HepG2 (cell line): Measurements from ENCODE around the gene RRP12. TPM values are rescaled to one million over a fixed set of nuclear protein-coding genes. Genes with fewer than 3 reads are reported as not detected.
A peak's percentile ranks its signal among the peaks of the same experiment; 100 is the strongest.

Source experiments
- ATAD3A ChIP-seq: sonication (generic); formaldehyde crosslinking; IDR thresholded peaks from 2 replicates; pipeline ENCODE4 v1.4.0; 2020; ENCODE audit warnings: missing genetic modification reagents
- CBX2 ChIP-seq, 2 experiments: fragments of 200-600 bp in 1 of 2; sonication (generic); formaldehyde crosslinking in 1 of 2; IDR thresholded peaks; 2 replicates each; pipeline versions ENCODE4 v1.7.0 to v1.8.1; 2018 to 2022; ENCODE audit warnings: low read depth in 2 of 2, low read length in 1 of 2, mild to moderate bottlenecking in 1 of 2, missing genetic modification reagents in 1 of 2
- CHCHD3 ChIP-seq: sonication (generic); formaldehyde crosslinking; IDR thresholded peaks from 2 replicates; pipeline ENCODE4 v1.8.0; 2022; ENCODE audit warnings: mild to moderate bottlenecking, missing genetic modification reagents, moderate library complexity
- DMTF1 ChIP-seq: sonication (generic); formaldehyde crosslinking; IDR thresholded peaks from 2 replicates; pipeline ENCODE4 v1.4.0; 2020; ENCODE audit warnings: mild to moderate bottlenecking, missing genetic modification reagents
- GFI1 ChIP-seq: sonication (generic); formaldehyde crosslinking; IDR thresholded peaks from 2 replicates; pipeline ENCODE4 v1.5.0; 2020; ENCODE audit warnings: missing genetic modification reagents, mild to moderate bottlenecking, borderline replicate concordance
- MATR3 ChIP-seq: sonication (generic); formaldehyde crosslinking; IDR thresholded peaks from 2 replicates; pipeline ENCODE4 v1.4.0; 2020; ENCODE audit warnings: missing genetic modification reagents
- NFATC3 ChIP-seq: sonication (generic); formaldehyde crosslinking; IDR thresholded peaks from 2 replicates; pipeline ENCODE4 v1.5.1; 2020; ENCODE audit warnings: mild to moderate bottlenecking, missing genetic modification reagents
- PAF1 ChIP-seq: IDR thresholded peaks from 2 replicates; pipeline ENCODE4 v1.6.1; 2016; ENCODE audit warnings: missing genetic modification reagents, missing compliant biosample characterization
- RARA ChIP-seq: IDR thresholded peaks from 2 replicates; pipeline ENCODE4 v1.6.1; 2016; ENCODE audit warnings: missing genetic modification reagents, missing compliant biosample characterization
- REPIN1 ChIP-seq: sonication (generic); formaldehyde crosslinking; IDR thresholded peaks from 2 replicates; pipeline ENCODE4 v1.8.0; 2022; ENCODE audit warnings: missing genetic modification reagents, low read depth, mild to moderate bottlenecking, borderline replicate concordance
- RNF2 ChIP-seq: fragments of 450-650 bp; conservative IDR thresholded peaks from 2 replicates; pipeline ENCODE4 v1.6.1; 2016; ENCODE audit warnings: low read depth
- SNAPC2 ChIP-seq: sonication (generic); formaldehyde crosslinking; IDR thresholded peaks from 2 replicates; pipeline ENCODE4 v1.8.1; 2022; ENCODE audit warnings: mild to moderate bottlenecking, missing genetic modification reagents
- U2AF1 ChIP-seq: fragments of 200-400 bp; formaldehyde crosslinking; optimal IDR thresholded peaks from 2 replicates; pipeline ENCODE3; 2017; ENCODE audit warnings: mild to moderate bottlenecking, low read depth, low read length
- ZBTB14 ChIP-seq: sonication (generic); formaldehyde crosslinking; IDR thresholded peaks from 2 replicates; pipeline ENCODE4 v1.4.0; 2020; ENCODE audit warnings: missing genetic modification reagents
- ZKSCAN8 ChIP-seq: IDR thresholded peaks from 2 replicates; pipeline ENCODE4 v1.6.1; 2016; ENCODE audit warnings: borderline replicate concordance, missing genetic modification reagents, missing compliant biosample characterization
- ZMYM3 ChIP-seq: sonication (generic); formaldehyde crosslinking; IDR thresholded peaks from 2 replicates; pipeline ENCODE4 v1.5.1; 2020; ENCODE audit warnings: mild to moderate bottlenecking, missing genetic modification reagents
- ZNF136 ChIP-seq: sonication (generic); formaldehyde crosslinking; IDR thresholded peaks from 2 replicates; pipeline ENCODE4 v1.8.1; 2022; ENCODE audit warnings: low read depth, mild to moderate bottlenecking, moderate library complexity, missing genetic modification reagents
- ZNF546 ChIP-seq: sonication (generic); formaldehyde crosslinking; conservative IDR thresholded peaks from 2 replicates; pipeline ENCODE4 v1.8.1; 2023; ENCODE audit warnings: mild to moderate bottlenecking, missing genetic modification reagents
- ZNF557 ChIP-seq: sonication (generic); formaldehyde crosslinking; IDR thresholded peaks from 2 replicates; pipeline ENCODE4 v1.4.0; 2020; ENCODE audit warnings: missing genetic modification reagents
- ZNF605 ChIP-seq: sonication (generic); formaldehyde crosslinking; IDR thresholded peaks from 2 replicates; pipeline ENCODE4 v1.8.0; 2022; ENCODE audit warnings: mild to moderate bottlenecking, missing genetic modification reagents
- ZNF784 ChIP-seq: sonication (generic); formaldehyde crosslinking; IDR thresholded peaks from 2 replicates; pipeline ENCODE4 v1.5.1; 2020; ENCODE audit warnings: missing genetic modification reagents, mild to moderate bottlenecking, borderline replicate concordance
- ZSCAN22 ChIP-seq: sonication (generic); formaldehyde crosslinking; IDR thresholded peaks from 2 replicates; pipeline ENCODE4 v1.4.0; 2020; ENCODE audit warnings: mild to moderate bottlenecking, missing genetic modification reagents
- ZXDC ChIP-seq: sonication (generic); formaldehyde crosslinking; IDR thresholded peaks from 2 replicates; pipeline ENCODE4 v1.5.0; 2020; ENCODE audit warnings: mild to moderate bottlenecking, missing genetic modification reagents
- polyA plus RNA-seq, 8 experiments: library from polyadenylated mRNA; depleted of rRNA in 3 of 8; stranded (reverse) in 7 of 8; unstranded in 1 of 8; fragments of >200 nt; fragmentation: Illumina TruSeq in 4 of 8; extraction: Trizol in 4 of 8; gene quantifications; 2 replicates each; pipeline versions ENCODE4 v1.2.1 to v1.2.3, GENCODE V29; 2011 to 2016; ENCODE audit warnings: low read depth in 4 of 8, missing spikeins in 1 of 8, mixed read lengths in 1 of 8; ENCODE audit not compliant: insufficient read depth in 1 of 8
- total RNA-seq, 5 experiments: library from RNA; depleted of rRNA; stranded (reverse); fragments of >200 nt; fragmentation: Illumina TruSeq; extraction: Trizol; gene quantifications; 2 replicates each; pipeline ENCODE4 v1.2.3, GENCODE V29; 2016; ENCODE audit warnings: low read depth in 1 of 5

RRP12 gene
- total and polyA plus RNA-seq, 2 of the 13 experiments (the other 11 are each of a cell fraction or from before 2014, with no cell fraction given): 13.2 to 39.4 TPM

- TF ChIP-seq ZXDC (CRISPR knock-in tag) (no peak), RNF2 (0 out of 2 replicates have a peak, but pooled peaks have one; percentile 28), ZSCAN22 (no peak), ATAD3A (no peak), ZNF557 (no peak), ZNF546 (CRISPR knock-in tag) (no peak; the same call in 1 of the 2 replicates), DMTF1 (CRISPR knock-in tag) (no peak), MATR3 (no peak), PAF1 (CRISPR knock-in tag) (no peak), RARA (CRISPR knock-in tag) (peak; percentile 37; the same call in 1 of the 2 replicates), CHCHD3 (CRISPR knock-in tag) (no peak), ZKSCAN8 (CRISPR knock-in tag) (no peak; the same call in 1 of the 2 replicates), NFATC3 (no peak), ZBTB14 (CRISPR knock-in tag) (no peak), ZNF605 (peak; percentile 88), ZNF136 (CRISPR knock-in tag) (no peak), CBX2 (IDR thresholded peaks at IDR 0.05; ENCODE audit: low read depth, low read length) (no peak), CBX2 (CRISPR knock-in tag; IDR thresholded peaks at IDR 0.05; ENCODE audit: low read depth) (no peak), REPIN1 (CRISPR knock-in tag) (0 out of 2 replicates have a peak, but pooled peaks have one; percentile 27), SNAPC2 (CRISPR knock-in tag) (0 out of 2 replicates have a peak, but pooled peaks have one; percentile 46), U2AF1 (no peak), GFI1 (CRISPR knock-in tag) (peak; percentile 69; the same call in 1 of the 2 replicates), ZMYM3 (CRISPR knock-in tag) (no peak), ZNF784 (CRISPR knock-in tag) (no peak; the same call in 1 of the 2 replicates)
Observed at GRCh38 chr10:97445722-97446639, 44.8 kb upstream of the RRP12 start, which contains the start of the genes EXOSC1 and ZDHHC16 (continued).
